GM12878 (cell line): ENCODE data around the gene DDX39A. TPM values are rescaled to one million over a fixed set of nuclear protein-coding genes. Genes with fewer than 3 reads are reported as not detected.
A peak's percentile ranks its signal among the peaks of the same experiment; 100 is the strongest.

Source experiments
- BCL11A ChIP-seq: IDR thresholded peaks from 2 replicates; pipeline ENCODE4 v1.6.1; 2011; ENCODE audit warnings: low read depth, low read length
- BHLHE40 ChIP-seq, 2 experiments: fragments of 450-650 bp in 1 of 2; IDR thresholded peaks; 2 replicates each; pipeline ENCODE4 v1.6.1; 2011 to 2017; ENCODE audit warnings: low read depth in 2 of 2, borderline replicate concordance in 1 of 2, improper control_type of control experiment in 1 of 2, low read length in 1 of 2, mild to moderate bottlenecking in 1 of 2
- CHD1 ChIP-seq: IDR thresholded peaks from 2 replicates; pipeline ENCODE4 v1.6.1; 2012; ENCODE audit warnings: low read depth, low read length, improper control_type of control experiment
- CTCF ChIP-seq, 3 experiments: IDR thresholded peaks in 2 of 3; conservative IDR thresholded peaks in 1 of 3; 2 replicates each; pipeline ENCODE4 v1.5.1; 2011; ENCODE audit warnings: low read depth in 3 of 3, low read length in 3 of 3, mild to moderate bottlenecking in 3 of 3, control low read depth in 2 of 3, moderate library complexity in 2 of 3, inconsistent platforms in 1 of 3, mixed read lengths in 1 of 3; ENCODE audit not compliant: control insufficient read depth in 2 of 3, insufficient read depth in 1 of 3; ENCODE audit errors: extremely low read depth in 1 of 3
- E2F4 ChIP-seq: IDR thresholded peaks from 2 replicates; pipeline ENCODE4 v1.6.1; 2012; ENCODE audit warnings: low read depth, low read length, improper control_type of control experiment
- E4F1 ChIP-seq: fragments of 450-650 bp; IDR thresholded peaks from 2 replicates; pipeline ENCODE4 v1.6.1; 2018; ENCODE audit warnings: borderline replicate concordance, mild to moderate bottlenecking; ENCODE audit not compliant: partially characterized antibody
- HDGF ChIP-seq: fragments of 450-650 bp; IDR thresholded peaks from 2 replicates; pipeline ENCODE4 v1.6.1; 2016; ENCODE audit warnings: antibody characterized with exemption
- KLF5 ChIP-seq: fragments of 450-650 bp; IDR thresholded peaks from 2 replicates; pipeline ENCODE4 v1.6.1; 2014; ENCODE audit warnings: mild to moderate bottlenecking; ENCODE audit not compliant: partially characterized antibody
- REST ChIP-seq: IDR thresholded peaks from 2 replicates; pipeline ENCODE4 v1.6.1; 2012; ENCODE audit warnings: mild to moderate bottlenecking, low read depth, low read length
- STAT1 ChIP-seq: fragments of 450-650 bp; conservative IDR thresholded peaks from 2 replicates; pipeline ENCODE4 v1.6.1; 2014; ENCODE audit warnings: antibody characterized with exemption, mild to moderate bottlenecking
- STAT3 ChIP-seq: IDR thresholded peaks from 2 replicates; pipeline ENCODE4 v1.6.1; 2011; ENCODE audit warnings: low read depth, low read length, improper control_type of control experiment
- USF2 ChIP-seq: IDR thresholded peaks from 2 replicates; pipeline ENCODE4 v1.6.1; 2011; ENCODE audit warnings: low read depth, low read length, improper control_type of control experiment, borderline replicate concordance
- ZBTB4 ChIP-seq: fragments of 450-650 bp; formaldehyde crosslinking; IDR thresholded peaks from 2 replicates; pipeline ENCODE4 v1.4.0; 2022; ENCODE audit warnings: mild to moderate bottlenecking, moderate library complexity
- ZNF207 ChIP-seq: fragments of 450-650 bp; IDR thresholded peaks from 2 replicates; pipeline ENCODE4 v1.6.1; 2014; ENCODE audit warnings: antibody characterized with exemption, mild to moderate bottlenecking, borderline replicate concordance
- polyA plus RNA-seq, 11 experiments: library from polyadenylated mRNA; depleted of rRNA in 4 of 11; unstranded in 6 of 11; stranded (reverse) in 5 of 11; fragments of >200 nt; fragmentation: Nextera tagmentation in 4 of 11; fragmentation: Illumina TruSeq in 1 of 11; extraction: Ambion mirVana in 4 of 11; extraction: Trizol in 1 of 11; gene quantifications; 1 replicate in 1 of 11; 2 replicates in 10 of 11; pipeline versions ENCODE4 v1.2.1 to v1.2.3, GENCODE V29; 2011 to 2016; ENCODE audit warnings: inconsistent platforms in 2 of 11, missing spikeins in 2 of 11, low read depth in 1 of 11
- total RNA-seq, 4 experiments: library from RNA; depleted of rRNA in 3 of 4; stranded (reverse); fragments of >200 nt in 3 of 4; fragmentation: Illumina TruSeq in 1 of 4; extraction: Trizol in 1 of 4; gene quantifications; 2 replicates each; pipeline versions ENCODE4 v1.2.1 to v1.2.3, GENCODE V29; 2013 to 2021

Gene DDX39A
- total and polyA plus RNA-seq, 10 of the 15 experiments (the other 5 are each of a cell fraction or from before 2014, with no cell fraction given), result 113 to 378 (median 224) TPM

GRCh38 chr19:14369399-14370168 is 49.6 kb downstream of the DDX39A start (continued):
- TF ChIP-seq REST (no peak), STAT1 (no peak), CTCF (IDR thresholded peaks at IDR 0.05 in 2 of 3, conservative IDR thresholded peaks at IDR 0.05 in 1 of 3; ENCODE audit: control insufficient read depth in 2 of 3, extremely low read depth in 1 of 3, insufficient read depth in 1 of 3, low read depth in 3 of 3, low read length in 3 of 3) (no peak), BHLHE40 (IDR thresholded peaks at IDR 0.05; ENCODE audit: borderline replicate concordance in 1 of 2, low read depth in 2 of 2, low read length in 1 of 2) (peak; percentile 32 to 64; a peak in 2 of 4 replicates), STAT3 (0 out of 2 replicates have a peak, but pooled peaks have one; percentile 9), ZBTB4 (no peak), HDGF (no peak), ZNF207 (peak; percentile 63; the same call in 1 of the 2 replicates), CHD1 (no peak), USF2 (no peak), E2F4 (no peak), KLF5 (no peak), E4F1 (no peak), BCL11A (peak; percentile 81)
